ENCODE results near the gene SLC17A7. TPM values are rescaled to one million over a fixed set of nuclear protein-coding genes. Genes with fewer than 3 reads are reported as not detected.

SLC17A7 gene
- total RNA-seq, 2 donors from 2014 or later = 0.54 to 2.8 TPM

DNA sequence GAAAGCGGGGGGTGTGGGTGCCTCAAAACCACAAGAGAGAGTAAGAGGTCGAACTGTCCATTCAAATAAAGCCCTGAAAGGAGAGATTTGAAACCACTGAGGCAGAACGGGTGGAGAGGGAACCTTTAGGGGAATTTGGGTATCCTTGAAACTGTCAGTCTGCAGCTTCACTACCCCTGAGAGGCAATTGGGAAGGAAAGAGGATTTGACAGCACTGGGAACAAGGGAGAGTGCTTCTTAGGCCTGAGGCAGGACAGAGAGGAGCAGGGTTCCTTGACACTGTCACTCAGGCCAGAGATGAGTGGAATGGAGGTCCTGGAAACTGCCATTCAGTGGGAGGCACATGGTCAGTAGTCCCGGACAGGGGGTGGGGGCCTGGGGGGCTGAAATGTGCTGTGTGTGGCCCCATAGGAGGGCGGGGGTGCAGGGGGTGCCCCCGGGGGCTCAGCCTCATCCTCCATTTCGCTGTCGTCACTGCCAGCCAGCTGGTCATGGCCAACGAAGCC, 11.1 kb downstream of the SLC17A7 start:
- TF ChIP-seq, protein P1, sequence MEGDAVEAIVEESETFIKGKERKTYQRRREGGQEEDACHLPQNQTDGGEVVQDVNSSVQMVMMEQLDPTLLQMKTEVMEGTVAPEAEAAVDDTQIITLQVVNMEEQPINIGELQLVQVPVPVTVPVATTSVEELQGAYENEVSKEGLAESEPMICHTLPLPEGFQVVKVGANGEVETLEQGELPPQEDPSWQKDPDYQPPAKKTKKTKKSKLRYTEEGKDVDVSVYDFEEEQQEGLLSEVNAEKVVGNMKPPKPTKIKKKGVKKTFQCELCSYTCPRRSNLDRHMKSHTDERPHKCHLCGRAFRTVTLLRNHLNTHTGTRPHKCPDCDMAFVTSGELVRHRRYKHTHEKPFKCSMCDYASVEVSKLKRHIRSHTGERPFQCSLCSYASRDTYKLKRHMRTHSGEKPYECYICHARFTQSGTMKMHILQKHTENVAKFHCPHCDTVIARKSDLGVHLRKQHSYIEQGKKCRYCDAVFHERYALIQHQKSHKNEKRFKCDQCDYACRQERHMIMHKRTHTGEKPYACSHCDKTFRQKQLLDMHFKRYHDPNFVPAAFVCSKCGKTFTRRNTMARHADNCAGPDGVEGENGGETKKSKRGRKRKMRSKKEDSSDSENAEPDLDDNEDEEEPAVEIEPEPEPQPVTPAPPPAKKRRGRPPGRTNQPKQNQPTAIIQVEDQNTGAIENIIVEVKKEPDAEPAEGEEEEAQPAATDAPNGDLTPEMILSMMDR (IDR thresholded peaks at IDR 0.05) = no peak
- peaks cover 0 to 8% of the 10 kb centered on the region in 2 donors for H3K4me1 ChIP-seq (ENCODE audit: control insufficient read depth in 1 of 2, low read depth in 2 of 2)
- DNase-seq (ENCODE audit: low spot score) (no peak), ATAC-seq (ENCODE audit: insufficient number of reproducible peaks, low FRiP score, low read depth) (no peak)
- H3K36me3 ChIP-seq = no peaks in the 10 kb centered on the region
- H3K27ac ChIP-seq = no peak overlapping the region
- no peaks in the 10 kb centered on the region for H3K9me3 ChIP-seq
- peaks cover 72% of the 10 kb centered on the region for H3K27me3 ChIP-seq (replicated peaks; ENCODE audit: insufficient read depth)
- no peak overlapping the region for H3K4me3 ChIP-seq

DNA sequence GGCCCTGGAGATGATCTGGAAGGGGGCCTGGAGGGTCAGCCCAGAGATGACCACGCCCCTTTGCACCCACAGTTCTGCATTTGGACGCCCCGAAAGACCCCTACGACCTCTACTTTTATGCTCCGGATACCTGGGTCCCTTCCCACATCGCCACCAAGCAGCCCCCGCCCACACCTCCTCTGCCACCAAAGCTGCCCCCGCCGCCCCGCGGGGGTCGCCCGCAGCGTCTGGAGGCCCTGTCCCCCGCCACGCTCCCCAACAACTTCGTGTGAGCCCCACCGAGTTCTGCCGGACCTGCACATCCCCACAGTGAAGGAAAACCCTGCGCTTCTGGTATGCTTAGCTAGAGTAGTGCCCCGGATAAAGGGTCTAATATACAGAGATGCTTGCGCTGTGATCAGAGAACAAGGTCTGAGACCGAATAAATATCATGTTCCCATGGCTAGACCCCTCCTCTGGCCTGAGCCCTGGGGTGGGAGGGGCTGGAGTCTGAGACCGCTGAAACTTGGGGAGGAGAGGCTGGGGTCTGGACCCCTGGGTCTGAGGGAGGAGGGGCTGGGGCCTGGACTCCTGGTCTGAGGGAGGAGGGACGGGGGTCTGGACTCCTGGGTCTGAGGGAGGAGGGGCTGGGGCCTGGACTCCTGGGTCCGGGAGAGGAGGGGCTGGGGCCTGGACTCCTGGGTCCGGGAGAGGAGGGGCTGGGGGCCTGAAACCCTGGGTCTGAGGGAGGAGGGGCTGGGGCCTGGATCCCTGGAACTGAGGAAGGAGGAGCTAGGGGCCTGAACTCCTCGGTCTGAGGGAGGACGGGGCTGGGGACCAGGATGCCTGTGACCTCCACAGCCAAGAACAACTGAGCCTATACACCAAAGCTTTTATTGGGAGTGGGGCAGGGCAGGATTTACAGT, 12.5 kb downstream of the SLC17A7 start:
- H3K36me3 ChIP-seq = no peaks in the 10 kb centered on the region
- TF ChIP-seq, protein P1 (IDR thresholded peaks at IDR 0.05) = no peak
- H3K9me3 ChIP-seq = no peaks in the 10 kb centered on the region
- H3K27me3 ChIP-seq (replicated peaks; ENCODE audit: insufficient read depth) = peaks cover 71% of the 10 kb centered on the region
- H3K27ac ChIP-seq = no peak overlapping the region
- DNase-seq (ENCODE audit: low spot score) = no peak
- H3K4me1 ChIP-seq (ENCODE audit: control insufficient read depth in 1 of 2, low read depth in 2 of 2) = peaks cover 0 to 8% of the 10 kb centered on the region in 2 donors
- ATAC-seq (ENCODE audit: insufficient number of reproducible peaks, low FRiP score, low read depth) = no peak
- H3K4me3 ChIP-seq = no peak overlapping the region

DNA sequence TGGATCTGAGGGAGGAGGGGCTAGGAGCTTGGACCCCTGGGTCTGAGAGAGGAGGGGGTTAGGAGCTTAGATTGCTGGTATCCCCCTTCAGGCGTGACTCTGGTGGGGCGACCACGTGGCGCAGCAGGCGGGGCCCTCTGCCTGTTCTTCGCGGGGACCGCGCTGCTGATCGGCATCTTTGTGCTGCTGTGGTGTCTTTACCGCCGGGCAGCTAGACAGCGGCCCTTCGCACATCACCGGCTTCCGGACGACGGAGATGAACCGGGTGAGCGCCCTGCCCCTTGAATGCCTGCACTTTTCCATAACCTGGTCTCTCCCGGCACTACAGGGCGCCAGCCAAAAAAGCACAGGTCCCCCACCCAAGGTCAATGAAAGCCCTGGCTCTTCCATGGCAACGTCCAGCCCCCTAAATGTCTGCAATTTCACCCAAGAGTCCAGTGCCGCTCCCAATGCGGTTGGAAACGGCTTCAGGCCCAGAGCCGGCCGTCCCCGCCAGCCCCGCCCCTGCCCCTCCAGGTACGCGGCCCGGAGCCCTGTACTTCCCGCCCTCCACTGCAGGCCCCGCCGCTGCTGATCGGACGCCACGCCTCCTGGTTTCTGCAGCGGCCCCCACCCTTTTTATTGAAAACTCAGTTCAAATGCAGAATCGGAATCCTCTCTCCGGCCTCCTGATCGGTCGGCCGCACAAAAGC, 13.3 kb downstream of the SLC17A7 start:
- Histone ChIP-seq H3K36me3 (no peaks in the 10 kb centered on the region), H3K27ac (no peak overlapping the region), H3K27me3 (replicated peaks; ENCODE audit: insufficient read depth) (peaks cover 71% of the 10 kb centered on the region), H3K4me1 (ENCODE audit: control insufficient read depth in 1 of 2, low read depth in 2 of 2) (peaks cover 5 to 15% of the 10 kb centered on the region in 2 donors), H3K4me3 (peak overlapping the region; percentile 23), H3K9me3 (no peaks in the 10 kb centered on the region)
- TF ChIP-seq, protein P1 (IDR thresholded peaks at IDR 0.05) = no peak
- DNase-seq (ENCODE audit: low spot score) (no peak), ATAC-seq (ENCODE audit: insufficient number of reproducible peaks, low FRiP score, low read depth) (no peak)

DNA sequence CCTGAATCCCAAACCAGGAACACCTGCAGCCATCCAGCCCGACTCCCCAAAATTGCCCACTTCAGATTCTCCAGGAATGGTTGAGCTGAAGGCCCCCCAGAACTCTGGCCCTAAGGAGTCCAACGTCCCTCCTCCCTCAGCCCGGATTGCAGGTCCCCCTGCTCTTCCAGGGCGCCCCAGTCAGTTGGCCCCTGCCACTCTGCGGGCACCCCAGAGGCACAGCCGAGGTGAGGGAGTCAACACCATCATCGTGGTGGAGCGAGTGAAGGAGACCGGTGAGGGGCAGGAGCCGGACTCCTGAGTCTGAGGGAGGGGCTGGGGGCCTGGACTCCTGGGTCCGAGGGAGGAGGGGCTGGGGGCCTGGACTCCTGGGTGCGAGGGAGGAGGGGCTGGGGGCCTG, 14.0 kb downstream of the SLC17A7 start:
- Histone ChIP-seq H3K4me1 (ENCODE audit: control insufficient read depth in 1 of 2, low read depth in 2 of 2) (peaks cover 12 to 22% of the 10 kb centered on the region in 2 donors), H3K9me3 (no peaks in the 10 kb centered on the region), H3K4me3 (no peak overlapping the region), H3K36me3 (no peaks in the 10 kb centered on the region), H3K27ac (peak overlapping the region in 1 of 2 donors; percentile 20), H3K27me3 (replicated peaks; ENCODE audit: insufficient read depth) (peaks cover 68% of the 10 kb centered on the region)
- no peak for ATAC-seq (ENCODE audit: insufficient number of reproducible peaks, low FRiP score, low read depth)
- no peak for DNase-seq (ENCODE audit: low spot score)
- TF ChIP-seq, protein P1 (IDR thresholded peaks at IDR 0.05) = no peak
